KMS-11 (cell line): ENCODE measurements around the gene HOXB6.

Experiments used
- H2AFZ ChIP-seq: fragments of 200-600 bp; sonication (generic); 2 replicates; pipeline ENCODE4 v1.6.1; 2016; ENCODE audit warnings: antibody characterized with exemption, mixed run types, low read depth
- H3K27ac ChIP-seq: fragments of 200-600 bp; sonication (generic); 2 replicates; pipeline ENCODE4 v1.6.1; 2016; ENCODE audit warnings: mild to moderate bottlenecking, mixed run types
- H3K27me3 ChIP-seq: fragments of 200-600 bp; sonication (generic); 2 replicates; pipeline ENCODE4 v1.6.1; 2017; ENCODE audit warnings: mild to moderate bottlenecking, low read depth, mixed run types, moderate library complexity; ENCODE audit not compliant: insufficient read depth
- H3K36me3 ChIP-seq: fragments of 200-600 bp; sonication (generic); 2 replicates; pipeline ENCODE4 v1.6.1; 2017; ENCODE audit warnings: mild to moderate bottlenecking, mixed run types; ENCODE audit not compliant: insufficient read depth
- H3K4me1 ChIP-seq: fragments of 200-600 bp; sonication (generic); 2 replicates; pipeline ENCODE4 v1.6.1; 2016; ENCODE audit warnings: mild to moderate bottlenecking, low read depth, mixed run types; ENCODE audit not compliant: poor library complexity, severe bottlenecking
- H3K4me2 ChIP-seq: fragments of 200-600 bp; sonication (generic); 2 replicates; pipeline ENCODE4 v1.7.0; 2016; ENCODE audit warnings: mild to moderate bottlenecking, mixed run types
- H3K4me3 ChIP-seq: fragments of 200-600 bp; sonication (generic); IDR thresholded peaks from 2 replicates; pipeline ENCODE4 v1.6.1; 2017; ENCODE audit warnings: low read depth, low read length, mixed read lengths; ENCODE audit not compliant: insufficient read depth
- H3K79me2 ChIP-seq: fragments of 200-600 bp; sonication (generic); 2 replicates; pipeline ENCODE4 v1.6.1; 2016; ENCODE audit warnings: low read depth, mixed run types; ENCODE audit not compliant: insufficient read depth
- H3K9ac ChIP-seq: fragments of 200-600 bp; sonication (generic); 2 replicates; pipeline ENCODE4 v1.6.1; 2016; ENCODE audit warnings: mild to moderate bottlenecking, mixed run types
- H4K20me1 ChIP-seq: fragments of 200-600 bp; sonication (generic); 2 replicates; pipeline ENCODE4 v1.6.1; 2016; ENCODE audit warnings: mild to moderate bottlenecking, mixed run types; ENCODE audit not compliant: insufficient read depth
- CTCF ChIP-seq: fragments of 200-600 bp; sonication (generic); conservative IDR thresholded peaks from 2 replicates; pipeline ENCODE4 v1.6.1; 2017; ENCODE audit warnings: low read depth, mild to moderate bottlenecking, antibody characterized with exemption, low read length, moderate library complexity, mixed read lengths

Gene HOXB6

GRCh38 chr17:48587276-48588073, 17.3 kb downstream of the HOXB6 start:
- Histone ChIP-seq H4K20me1 (no peaks in the 10 kb centered on the region), H3K4me2 (no peak overlapping the region), H3K9ac (no peak overlapping the region), H3K36me3 (no peaks in the 10 kb centered on the region), H3K4me3 (no peak overlapping the region), H2AFZ (no peak overlapping the region), H3K27ac (no peak overlapping the region), H3K27me3 (peaks cover 3% of the 10 kb centered on the region; the same call in 1 of the 2 replicates), H3K79me2 (no peaks in the 10 kb centered on the region), H3K4me1 (no peaks in the 10 kb centered on the region)
- TF ChIP-seq CTCF = no peak

- H4K20me1 ChIP-seq = no peaks in the 10 kb centered on the region
- no peak for TF ChIP-seq CTCF
- no peak overlapping the region for H3K27ac ChIP-seq
- no peak overlapping the region for H3K4me2 ChIP-seq
- no peaks in the 10 kb centered on the region for H3K79me2 ChIP-seq
- no peak overlapping the region for H3K4me3 ChIP-seq
- H3K36me3 ChIP-seq = no peaks in the 10 kb centered on the region
- H3K4me1 ChIP-seq = no peaks in the 10 kb centered on the region
- H3K9ac ChIP-seq = no peak overlapping the region
- peaks cover 3% of the 10 kb centered on the region; the same call in 1 of the 2 replicates for H3K27me3 ChIP-seq
- H2AFZ ChIP-seq = no peak overlapping the region; the same call in 1 of the 2 replicates
Observed at GRCh38 chr17:48586355-48587258, 18.2 kb downstream of the HOXB6 start.

- H3K9ac ChIP-seq = no peak overlapping the region
- H3K4me2 ChIP-seq = no peak overlapping the region
- no peaks in the 10 kb centered on the region for H3K4me1 ChIP-seq
- H4K20me1 ChIP-seq = no peaks in the 10 kb centered on the region
- no peak overlapping the region for H3K4me3 ChIP-seq
- no peaks in the 10 kb centered on the region for H3K36me3 ChIP-seq
- no peak for TF ChIP-seq CTCF
- no peak overlapping the region for H2AFZ ChIP-seq
- no peak overlapping the region for H3K27ac ChIP-seq
- peaks cover 3% of the 10 kb centered on the region; the same call in 1 of the 2 replicates for H3K27me3 ChIP-seq
- H3K79me2 ChIP-seq = no peaks in the 10 kb centered on the region
Observed at GRCh38 chr17:48584223-48584741, 20.5 kb downstream of the HOXB6 start.

GRCh38 chr17:48583708-48584222, 21.0 kb downstream of the HOXB6 start:
- no peaks in the 10 kb centered on the region for H3K79me2 ChIP-seq
- TF ChIP-seq CTCF = no peak
- no peak overlapping the region for H2AFZ ChIP-seq
- no peaks in the 10 kb centered on the region for H4K20me1 ChIP-seq
- no peak overlapping the region for H3K4me3 ChIP-seq
- H3K9ac ChIP-seq = no peak overlapping the region
- no peaks in the 10 kb centered on the region for H3K36me3 ChIP-seq
- no peak overlapping the region for H3K4me2 ChIP-seq
- H3K27me3 ChIP-seq = peaks cover 3% of the 10 kb centered on the region; the same call in 1 of the 2 replicates
- H3K27ac ChIP-seq = no peak overlapping the region
- no peaks in the 10 kb centered on the region for H3K4me1 ChIP-seq
